Stomach (tissue), 9 donors: Measurements from ENCODE around the gene MSANTD2. TPM values are rescaled to one million over a fixed set of nuclear protein-coding genes. Genes with fewer than 3 reads are reported as not detected.

Experiments
- DNase-seq, 2 donors: peaks; one replicate each; pipeline versions ENCODE4 v3.0.0 to v3.0.0-alpha.2; 2013 to 2019
- H3K27ac ChIP-seq, 5 donors: fragments of 200-600 bp in 4 of 5; sonication (generic) in 4 of 5; one replicate each; pipeline ENCODE4 v1.5.1; 2013 to 2019; ENCODE audit warnings: mild to moderate bottlenecking in 1 of 5, moderate library complexity in 1 of 5
- H3K27me3 ChIP-seq, 3 donors: fragments of 200-600 bp; sonication (generic); one replicate each; pipeline ENCODE4 v1.5.1; 2017 to 2019; ENCODE audit warnings: mixed run types in 1 of 3
- H3K36me3 ChIP-seq, 4 donors: fragments of 200-600 bp; sonication (generic); 1 replicate in 3 of 4; 2 replicates in 1 of 4; pipeline ENCODE4 v1.5.1; 2016 to 2019
- H3K4me1 ChIP-seq, 4 donors: fragments of 200-600 bp; sonication (generic); one replicate each; pipeline ENCODE4 v1.5.1; 2016 to 2019
- H3K4me3 ChIP-seq, 4 donors: fragments of 200-600 bp; sonication (generic) in 3 of 4; one replicate each; pipeline ENCODE4 v1.5.1; 2016 to 2019; ENCODE audit warnings: mild to moderate bottlenecking in 1 of 4
- H3K9me3 ChIP-seq, 4 donors: fragments of 200-600 bp; sonication (generic); one replicate each; pipeline ENCODE4 v1.5.1; 2016 to 2019
- CTCF ChIP-seq, 7 experiments: fragments of 450-650 bp in 4 of 7; fragments of 200-600 bp in 3 of 7; sonication (generic) in 3 of 7; IDR thresholded peaks; one replicate each; pipeline ENCODE4 v1.5.1; 2016 to 2019; ENCODE audit warnings: antibody characterized with exemption in 7 of 7, control low read depth in 2 of 7, mild to moderate bottlenecking in 1 of 7
- EP300 ChIP-seq: sonication (generic); formaldehyde crosslinking; IDR thresholded peaks from one replicate; pipeline ENCODE4 v1.6.1; 2017; ENCODE audit warnings: antibody characterized with exemption
- POLR2A ChIP-seq, 4 donors: fragments of 450-650 bp; IDR thresholded peaks; one replicate each; pipeline ENCODE4 v1.6.1; 2016; ENCODE audit warnings: antibody characterized with exemption in 4 of 4, control low read depth in 2 of 4, mild to moderate bottlenecking in 1 of 4, moderate library complexity in 1 of 4
- POLR2AphosphoS5 ChIP-seq, 3 donors: sonication (generic); formaldehyde crosslinking; IDR thresholded peaks; one replicate each; pipeline ENCODE4 v1.6.1; 2016; ENCODE audit warnings: antibody characterized with exemption in 3 of 3
- WGBS, 5 donors: extraction: QIAGEN DNeasy Blood & Tissue Kit in 3 of 5; methylation state at CpG; one replicate each; pipeline versions ENCODE4 v1.1.5 to v1.1.7; 2013 to 2018; 5-methylcytosine and 5-hydroxymethylcytosine counted together
- intact Hi-C: fragments of 100-400 bp; cut with DNase I; formaldehyde crosslinking; loops from one replicate; pipeline ENCODE4 v1.15.1; 2023; ENCODE audit warnings: low total_unique reads
- polyA plus RNA-seq, 3 donors: library from polyadenylated mRNA; stranded (reverse); fragments of 200-250 nt; gene quantifications; one replicate each; pipeline ENCODE4 v1.2.3, GENCODE V29; 2013
- total RNA-seq, 5 donors: library from RNA; depleted of rRNA; stranded (reverse); fragments of >200 nt; gene quantifications; one replicate each; pipeline versions ENCODE4 v1.1.0 to v1.2.3, GENCODE V29; 2014 to 2016
- donor health status: healthy with polysubstance abuse.
- donor health status: Bipolar disorder and iron deficiency.
- donor health status: healthy.

MSANTD2 gene
- total and polyA plus RNA-seq, 8 donors: 2.8 to 40.2 (median 8.3) TPM

DNA sequence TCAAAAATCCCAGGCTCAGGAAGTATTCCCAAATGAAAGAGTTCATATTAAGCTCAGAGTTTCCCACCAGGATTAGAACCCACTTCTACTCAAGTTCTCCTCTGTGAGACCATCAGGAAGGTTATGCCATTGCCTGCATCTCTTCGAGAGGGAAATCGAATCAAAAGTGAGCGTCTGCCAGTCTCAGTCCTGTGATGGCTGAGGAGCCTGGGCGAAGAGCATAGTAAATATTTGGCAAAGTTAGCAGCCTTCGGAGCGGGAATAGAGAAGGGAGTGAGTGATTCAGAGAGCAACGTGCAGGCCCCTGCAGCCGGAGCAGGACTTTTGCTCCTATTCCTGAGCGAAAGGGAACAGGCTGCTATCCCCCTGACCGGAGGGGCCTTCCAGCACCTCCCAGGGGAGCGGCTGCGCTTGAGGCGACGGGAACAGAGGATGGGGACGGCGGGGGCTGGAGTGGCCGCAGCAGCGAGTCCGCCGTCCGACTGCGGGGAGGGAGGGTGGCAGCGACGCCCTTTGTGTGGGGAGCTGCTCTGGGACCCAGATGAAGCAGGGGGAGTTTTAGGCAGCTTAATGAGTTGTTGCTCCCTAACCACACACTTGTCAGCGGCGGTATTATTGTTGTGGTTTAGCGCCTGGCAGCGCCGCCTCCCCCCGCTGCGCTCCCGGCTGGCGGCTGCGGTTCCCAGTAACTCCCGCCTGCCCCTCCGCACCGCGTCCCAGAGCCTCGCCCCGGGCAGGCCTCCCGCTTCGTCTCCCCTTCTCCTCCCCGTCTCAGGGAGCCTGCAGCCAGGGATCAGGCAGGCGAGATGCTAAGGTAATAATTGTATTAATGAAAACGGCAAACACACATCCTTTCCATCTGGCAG is 82.2 kb downstream of the MSANTD2 start:
- Histone ChIP-seq H3K27ac (peak overlapping the region in 1 of 5 donors; percentile 18), H3K27me3 (peaks cover 0 to 82% (median 31%) of the 10 kb centered on the region in 3 donors)
- WGBS, 5 donors: 0 to 1% (median 1%) methylated on average over 35 to 45 of the region's 45 CpGs

DNA sequence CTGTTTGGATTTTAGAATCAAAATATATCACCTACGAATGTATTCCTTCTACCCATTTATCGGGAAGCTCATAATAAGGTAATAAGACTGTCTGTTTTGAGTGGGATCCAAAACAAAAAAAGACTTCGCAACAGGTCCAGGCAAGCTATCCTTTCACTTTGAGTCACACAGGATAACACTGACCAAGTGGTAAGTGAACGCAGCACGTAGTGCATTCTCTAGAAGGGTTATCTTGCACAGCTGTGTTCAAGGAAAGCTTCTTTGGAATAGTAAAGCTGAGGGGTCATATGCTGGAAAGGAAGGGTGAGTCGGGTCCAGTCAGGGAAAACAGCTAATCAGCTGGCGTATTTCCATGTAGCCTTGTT is 82.8 kb downstream of the MSANTD2 start:
- H3K4me3 ChIP-seq: peak overlapping the region; percentile 36 to 57 (median 46)
- H3K4me1 ChIP-seq: peaks cover 12 to 20% (median 16%) of the 10 kb centered on the region in 4 donors
- WGBS, 5 donors: 27 to 46% (median 36%) methylated on average over 7 of the region's 7 CpGs
- H3K36me3 ChIP-seq: no peaks in the 10 kb centered on the region
- no peak for DNase-seq
- intact Hi-C loops: no loop called here
- no peak for TF ChIP-seq EP300
- TF ChIP-seq POLR2A (IDR thresholded peaks at IDR 0.05): no peak
- no peak for TF ChIP-seq POLR2AphosphoS5 (IDR thresholded peaks at IDR 0.05)
- no peak for TF ChIP-seq CTCF (IDR thresholded peaks at IDR 0.05)
- H3K9me3 ChIP-seq: no peaks in the 10 kb centered on the region
- H3K27me3 ChIP-seq: peaks cover 0 to 78% (median 31%) of the 10 kb centered on the region in 3 donors
- peak overlapping the region in 1 of 5 donors; percentile 18 for H3K27ac ChIP-seq

More for the DNA sequence above, 82.2 kb downstream of the MSANTD2 start:
- H3K4me1 ChIP-seq: peaks cover 12 to 20% (median 16%) of the 10 kb centered on the region in 4 donors
- no peaks in the 10 kb centered on the region for H3K36me3 ChIP-seq
- TF ChIP-seq POLR2A (IDR thresholded peaks at IDR 0.05): no peak
- TF ChIP-seq POLR2AphosphoS5 (IDR thresholded peaks at IDR 0.05): no peak
- TF ChIP-seq EP300: no peak
- TF ChIP-seq CTCF (IDR thresholded peaks at IDR 0.05): no peak
- H3K9me3 ChIP-seq: no peaks in the 10 kb centered on the region
- H3K4me3 ChIP-seq: peak overlapping the region; percentile 36 to 57 (median 46)
- DNase-seq: peak in 1 of 2 donors; percentile 59
- intact Hi-C loops: no loop called here

GRCh38 chr11:124716591-124716990 is 83.6 kb downstream of the MSANTD2 start:
- H3K4me1 ChIP-seq: peaks cover 12 to 20% (median 16%) of the 10 kb centered on the region in 4 donors
- intact Hi-C loops: no loop called here
- H3K4me3 ChIP-seq: no peak overlapping the region
- TF ChIP-seq CTCF (IDR thresholded peaks at IDR 0.05) (no peak), POLR2AphosphoS5 (IDR thresholded peaks at IDR 0.05) (no peak), POLR2A (IDR thresholded peaks at IDR 0.05) (no peak), EP300 (no peak)
- no peaks in the 10 kb centered on the region for H3K36me3 ChIP-seq
- H3K27me3 ChIP-seq: peaks cover 0 to 72% (median 28%) of the 10 kb centered on the region in 3 donors
- no peak overlapping the region for H3K27ac ChIP-seq
- no peak for DNase-seq
- 55 to 78% (median 64%) methylated on average over 3 of the region's 3 CpGs for WGBS, 5 donors
- no peaks in the 10 kb centered on the region for H3K9me3 ChIP-seq

Other genes with a start within 250 kb of the MSANTD2 start
- gene OR8A1, start 230.4 kb downstream of the MSANTD2 start, total RNA-seq: not detected
- gene OR8A1, start 230.4 kb downstream of the MSANTD2 start, polyA plus RNA-seq: not detected
- gene PANX3, start 189.0 kb downstream of the MSANTD2 start, total RNA-seq: not detected
- gene PANX3, start 189.0 kb downstream of the MSANTD2 start, polyA plus RNA-seq: not detected
- 100 to 1,000 TPM in 2 of 5 donors, 10 to 100 TPM in 3; 16.9 to 130 (median 68.5) TPM for gene TBRG1, start 177.5 kb downstream of the MSANTD2 start, total RNA-seq
- 10 to 100 TPM; 21.9 to 30.2 (median 22.3) TPM for gene TBRG1, start 177.5 kb downstream of the MSANTD2 start, polyA plus RNA-seq
- gene SIAE, start 126.7 kb downstream of the MSANTD2 start, total RNA-seq: 10 to 100 TPM in 3 of 5 donors, 1 to 10 TPM in 2; 1.2 to 22.6 (median 11.0) TPM
- gene SIAE, start 126.7 kb downstream of the MSANTD2 start, polyA plus RNA-seq: 10 to 100 TPM in 1 of 3 donors, 1 to 10 TPM in 2; 2.7 to 12.2 (median 9.2) TPM
- gene SPA17, start 126.5 kb downstream of the MSANTD2 start, total RNA-seq: 10 to 100 TPM in 1 of 5 donors, 1 to 10 TPM in 2, not detected in 2; 1.8 to 26.8 (median 4.0) TPM
- 10 to 100 TPM in 2 of 3 donors, 1 to 10 TPM in 1; 8.6 to 14.4 (median 10.7) TPM for gene SPA17, start 126.5 kb downstream of the MSANTD2 start, polyA plus RNA-seq
- under 1 TPM in 2 of 5 donors, not detected in 3; 0.37 to 0.87 TPM for gene NRGN, start 60.5 kb downstream of the MSANTD2 start, total RNA-seq
- gene NRGN, start 60.5 kb downstream of the MSANTD2 start, polyA plus RNA-seq: 1 to 10 TPM in 2 of 3 donors, not detected in 1; 3.1 to 5.5 TPM
- gene VSIG2, start 48.2 kb downstream of the MSANTD2 start, total RNA-seq: 100 to 1,000 TPM in 3 of 5 donors, 10 to 100 TPM in 2; 80.5 to 419 (median 147) TPM
- gene VSIG2, start 48.2 kb downstream of the MSANTD2 start, polyA plus RNA-seq: 100 to 1,000 TPM; 178 to 219 (median 196) TPM
- 10 to 100 TPM in 1 of 5 donors, 1 to 10 TPM in 4; 4.1 to 11.3 (median 9.4) TPM for gene ESAM, start 38.1 kb downstream of the MSANTD2 start, total RNA-seq
- 10 to 100 TPM in 2 of 3 donors, 1 to 10 TPM in 1; 8.1 to 19.6 (median 13.9) TPM for gene ESAM, start 38.1 kb downstream of the MSANTD2 start, polyA plus RNA-seq
- gene ROBO3, start 65.0 kb upstream of the MSANTD2 start, total RNA-seq: 10 to 100 TPM in 2 of 5 donors, 1 to 10 TPM in 2, not detected in 1; 1.7 to 39.1 (median 14.8) TPM
- gene ROBO3, start 65.0 kb upstream of the MSANTD2 start, polyA plus RNA-seq: 10 to 100 TPM in 1 of 3 donors, 1 to 10 TPM in 2; 2.4 to 14.2 (median 4.8) TPM
- 10 to 100 TPM in 3 of 5 donors, 1 to 10 TPM in 2; 1.8 to 49.6 (median 12.1) TPM for gene ROBO4, start 97.5 kb upstream of the MSANTD2 start, total RNA-seq
- gene ROBO4, start 97.5 kb upstream of the MSANTD2 start, polyA plus RNA-seq: 1 to 10 TPM; 2.0 to 2.7 (median 2.6) TPM
- not detected for gene HEPN1, start 118.8 kb upstream of the MSANTD2 start, total RNA-seq
- not detected for gene HEPN1, start 118.8 kb upstream of the MSANTD2 start, polyA plus RNA-seq
- not detected for gene HEPACAM, start 135.6 kb upstream of the MSANTD2 start, total RNA-seq
- under 1 TPM in 1 of 3 donors, not detected in 2; 0.10 TPM for gene HEPACAM, start 135.6 kb upstream of the MSANTD2 start, polyA plus RNA-seq
- gene CCDC15, start 153.8 kb upstream of the MSANTD2 start, total RNA-seq: 10 to 100 TPM in 1 of 5 donors, 1 to 10 TPM in 3, under 1 TPM in 1; 0.43 to 15.6 (median 1.8) TPM
- gene CCDC15, start 153.8 kb upstream of the MSANTD2 start, polyA plus RNA-seq: under 1 TPM; 0.31 to 0.68 (median 0.61) TPM